GM13977 (cell line): ENCODE data around the gene TRIM67.

Experiments used
- DNase-seq: peaks from one replicate; pipeline ENCODE4 v3.0.0; 2012; ENCODE audit warnings: low spot score
- CTCF ChIP-seq: IDR thresholded peaks from 2 replicates; pipeline ENCODE4 v1.5.1; 2012; ENCODE audit warnings: mild to moderate bottlenecking, control low read depth; ENCODE audit not compliant: insufficient read depth; ENCODE audit errors: extremely low read depth, missing control alignments
- in situ Hi-C: fragments of 300-500 bp; cut with MboI; formaldehyde crosslinking; loops from one replicate; pipeline ENCODE4 v1.12.0; 2022; ENCODE audit warnings: low sequenced_read_pairs, low pct_unique_long_range_greater_than_20kb, mixed read lengths, inconsistent platforms; ENCODE audit not compliant: unreplicated experiment

TRIM67 gene

DNA sequence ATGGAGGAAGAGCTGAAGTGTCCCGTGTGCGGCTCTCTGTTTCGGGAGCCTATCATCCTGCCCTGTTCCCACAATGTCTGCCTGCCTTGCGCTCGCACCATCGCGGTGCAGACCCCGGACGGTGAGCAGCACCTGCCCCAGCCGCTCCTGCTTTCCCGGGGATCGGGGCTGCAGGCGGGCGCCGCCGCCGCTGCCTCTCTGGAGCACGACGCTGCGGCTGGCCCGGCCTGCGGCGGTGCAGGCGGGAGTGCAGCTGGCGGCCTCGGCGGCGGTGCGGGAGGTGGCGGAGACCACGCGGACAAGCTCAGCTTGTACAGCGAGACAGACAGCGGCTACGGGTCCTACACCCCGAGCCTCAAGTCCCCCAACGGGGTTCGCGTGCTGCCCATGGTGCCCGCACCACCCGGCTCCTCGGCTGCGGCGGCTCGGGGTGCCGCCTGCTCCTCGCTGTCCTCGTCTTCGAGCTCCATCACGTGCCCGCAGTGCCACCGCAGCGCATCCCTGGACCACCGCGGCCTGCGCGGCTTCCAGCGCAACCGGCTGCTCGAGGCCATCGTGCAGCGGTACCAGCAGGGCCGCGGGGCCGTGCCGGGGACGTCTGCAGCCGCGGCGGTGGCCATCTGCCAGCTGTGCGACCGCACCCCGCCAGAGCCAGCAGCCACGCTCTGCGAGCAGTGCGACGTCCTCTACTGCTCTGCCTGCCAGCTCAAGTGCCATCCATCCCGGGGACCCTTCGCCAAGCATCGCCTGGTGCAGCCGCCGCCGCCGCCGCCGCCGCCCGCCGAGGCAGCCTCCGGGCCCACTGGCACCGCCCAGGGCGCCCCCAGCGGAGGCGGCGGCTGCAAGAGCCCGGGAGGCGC lies 1.3 kb downstream of the TRIM67 start:
- no peak for TF ChIP-seq CTCF
- in situ Hi-C loops, result no loop called here
- peak; percentile 31 for DNase-seq

DNA sequence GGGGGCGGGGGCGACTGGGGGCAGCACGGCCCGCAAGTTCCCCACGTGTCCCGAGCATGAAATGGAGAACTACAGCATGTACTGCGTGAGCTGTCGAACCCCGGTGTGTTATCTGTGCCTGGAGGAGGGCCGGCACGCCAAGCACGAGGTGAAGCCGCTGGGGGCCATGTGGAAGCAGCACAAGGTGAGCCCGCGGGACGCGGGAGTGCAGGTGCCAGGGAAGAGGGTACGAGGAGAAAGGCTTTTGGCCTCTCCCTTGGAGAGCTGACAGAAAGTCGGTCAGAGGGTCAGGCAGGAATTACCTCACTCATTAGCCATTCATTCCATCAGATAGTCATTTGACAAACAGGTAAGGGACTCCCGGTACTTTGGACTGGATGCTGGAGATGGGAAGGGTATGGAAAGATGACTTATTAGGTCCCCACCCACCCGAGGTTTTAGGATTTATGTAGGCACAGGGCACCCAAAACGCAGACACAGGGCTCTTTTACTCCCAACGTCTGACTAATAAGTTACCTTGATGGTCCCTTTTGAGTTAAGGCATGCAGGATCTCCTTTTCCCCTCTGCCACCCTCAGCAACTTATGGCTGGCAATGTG lies 2.1 kb downstream of the TRIM67 start:
- DNase-seq, result no peak
- TF ChIP-seq CTCF, result no peak
- in situ Hi-C loops, result no loop called here

GRCh38 chr1:231165371-231165770 lies 3.5 kb downstream of the TRIM67 start:
- no peak for TF ChIP-seq CTCF
- no peak for DNase-seq
- in situ Hi-C loops, result no loop called here

DNA sequence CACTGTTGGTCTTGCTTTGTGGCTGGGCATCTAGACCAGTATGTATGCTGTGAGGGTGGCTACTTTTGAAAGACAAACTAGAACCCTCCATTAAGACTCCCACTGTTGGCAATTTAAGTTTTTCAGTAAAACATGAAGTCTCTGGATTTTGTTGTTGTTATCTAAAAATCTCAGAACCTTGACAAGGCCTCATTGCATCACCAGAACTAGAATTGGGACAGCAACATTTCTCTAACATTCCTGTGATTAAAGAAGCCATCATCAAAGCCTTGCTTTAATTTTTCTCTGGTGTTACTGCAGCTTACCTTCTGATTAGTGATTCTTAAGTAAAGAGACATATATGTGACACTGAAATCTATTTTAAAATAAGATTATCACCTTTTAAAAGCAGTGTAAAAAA lies 4.5 kb downstream of the TRIM67 start:
- in situ Hi-C loops, result no loop called here
- DNase-seq, result no peak
- TF ChIP-seq CTCF, result no peak

DNA sequence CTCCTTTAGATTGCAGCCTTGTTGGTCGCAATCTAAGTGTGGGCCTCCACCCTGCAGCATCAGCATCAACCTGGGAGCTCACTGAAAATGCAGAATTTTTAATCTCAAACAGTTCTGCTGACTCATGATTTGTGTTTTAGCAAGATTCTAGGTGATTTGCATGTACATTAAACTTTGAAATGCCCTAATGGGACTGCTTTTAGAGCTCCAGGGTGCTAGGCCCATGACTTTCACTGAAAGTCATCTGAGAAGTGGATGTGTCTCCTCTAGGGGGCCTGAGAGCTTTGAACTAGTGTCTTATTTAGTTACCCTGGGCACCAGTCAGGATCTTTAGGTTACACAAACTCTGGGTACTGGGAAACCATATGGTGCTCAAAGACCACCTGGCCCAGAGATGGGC lies 9.0 kb downstream of the TRIM67 start:
- no peak for TF ChIP-seq CTCF
- in situ Hi-C loops, result no loop called here
- DNase-seq, result no peak

DNA sequence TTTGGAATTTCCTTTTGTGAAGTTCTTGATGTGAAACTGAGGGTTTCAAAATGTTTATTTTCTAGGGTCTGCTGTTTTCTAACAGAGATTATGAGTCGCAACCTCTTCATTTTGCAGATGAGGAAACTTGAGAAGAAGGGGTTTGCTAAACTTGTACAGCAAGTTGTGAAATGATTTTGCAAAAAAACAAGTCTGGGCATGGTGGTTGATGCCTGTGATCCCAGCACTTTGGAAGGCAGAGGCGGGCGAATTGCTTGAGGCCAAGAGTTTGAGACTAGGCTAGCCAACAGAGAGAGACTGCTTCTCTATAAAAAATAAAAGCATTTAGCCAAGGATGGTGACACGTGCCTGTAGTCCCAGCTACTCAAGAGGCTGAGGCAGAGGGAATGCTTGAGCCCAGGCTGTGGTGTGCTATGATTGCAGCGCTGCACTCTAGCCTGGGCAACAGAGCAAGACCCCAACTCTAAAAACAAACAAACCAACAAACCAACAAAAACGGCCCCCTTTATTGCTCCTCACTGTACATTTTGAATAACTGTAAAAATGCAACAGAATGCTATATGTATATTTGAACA lies 9.9 kb downstream of the TRIM67 start:
- TF ChIP-seq CTCF, result no peak
- in situ Hi-C loops, result no loop called here
- no peak for DNase-seq
